ENCODE results near the gene RNF144B. TPM values are rescaled to one million over a fixed set of nuclear protein-coding genes. Genes with fewer than 3 reads are reported as not detected.

RNF144B gene
- total RNA-seq, 1 experiment from 2014 or later: 2.3 TPM

GRCh38 chr6:18513253-18513798 lies 126.2 kb downstream of the RNF144B start:
- Histone ChIP-seq H3K27me3 (ENCODE audit: insufficient read depth, low read length) (no peaks in the 10 kb centered on the region), H3K4me1 (ENCODE audit: insufficient read depth, low read length) (no peaks in the 10 kb centered on the region), H3K9me3 (ENCODE audit: control insufficient read depth, low read depth, low read length) (no peaks in the 10 kb centered on the region), H4K8ac (replicated peaks; ENCODE audit: insufficient read length, low read depth, low read length) (no peak overlapping the region), H2BK12ac (ENCODE audit: insufficient read length, low read depth, low read length) (no peak overlapping the region), H3K27ac (ENCODE audit: insufficient read length, low read depth, low read length) (no peak overlapping the region), H3K23me2 (ENCODE audit: insufficient read length, low read depth, low read length, poor library complexity, severe bottlenecking) (no peaks in the 10 kb centered on the region), H3K79me2 (ENCODE audit: insufficient read depth, low read length) (no peaks in the 10 kb centered on the region), H4K5ac (ENCODE audit: insufficient read length, low read depth, low read length) (no peak overlapping the region), H3T11ph (ENCODE audit: low read length) (no peak overlapping the region), H3K23ac (ENCODE audit: insufficient read length, low read depth, low read length) (no peak overlapping the region), H3K4ac (ENCODE audit: low read depth, low read length) (no peak overlapping the region), H3K79me1 (ENCODE audit: insufficient read depth, low read depth, low read length, poor library complexity, severe bottlenecking) (no peaks in the 10 kb centered on the region), H2AK5ac (ENCODE audit: insufficient read length, low read length) (no peak overlapping the region), H2BK20ac (ENCODE audit: low read depth, low read length, poor library complexity, severe bottlenecking) (no peak overlapping the region), H3K56ac (ENCODE audit: insufficient read length, low read depth, low read length) (no peak overlapping the region), H4K91ac (ENCODE audit: insufficient read length, low read depth, low read length) (no peak overlapping the region), H3K4me2 (ENCODE audit: insufficient read depth, insufficient read length, low read length) (no peak overlapping the region), H2BK120ac (ENCODE audit: low read depth, low read length, poor library complexity, severe bottlenecking) (no peak overlapping the region), H2AFZ (ENCODE audit: low read length) (no peak overlapping the region), H3K9ac (ENCODE audit: extremely low read depth, insufficient read length, low read length) (no peak overlapping the region), H2BK5ac (ENCODE audit: insufficient read length, low read length) (no peak overlapping the region), H4K20me1 (ENCODE audit: control insufficient read depth, insufficient read depth, insufficient read length) (no peaks in the 10 kb centered on the region), H3K14ac (ENCODE audit: insufficient read depth, low read length) (no peak overlapping the region), H3K18ac (ENCODE audit: insufficient read length, low read depth, low read length) (no peak overlapping the region), H2BK15ac (ENCODE audit: low read depth, low read length) (no peak overlapping the region)
- no peak for DNase-seq
- no CpG with 5 or more reads among the region's 2 CpGs for WGBS (ENCODE audit: extremely low coverage, insufficient read length, low lambda C conversion rate)
- Mint-ChIP-seq H3K4me3 (no peak overlapping the region), H3K27ac (no peak overlapping the region), H3K9me3 (no peaks in the 10 kb centered on the region; a peak in 1 of 5 replicates), H3K4me1 (peaks cover 12 to 13% of the 10 kb centered on the region in 2 experiments), H3K27me3 (ENCODE audit: low read depth) (no peaks in the 10 kb centered on the region), H3K36me3 (ENCODE audit: insufficient read depth in 1 of 3, low read depth in 3 of 3) (no peaks in the 10 kb centered on the region)
- TF ChIP-seq CTCF (conservative IDR thresholded peaks at IDR 0.05): no peak

Data from H9 (cell line).